GM19043 (cell line): ENCODE results near the gene APOB.
"Not testable (repeated sequence)": the region's sequence is repeated elsewhere in the genome, so short reads cannot be mapped to it uniquely, and the experiment has no call there.

ENCODE experiments used
- ATAC-seq: cut with Tn5 transposase; IDR thresholded peaks from one replicate; pipeline ENCODE4 v1.9.1; 2021; ENCODE audit warnings: low read depth; ENCODE audit not compliant: unreplicated experiment

Gene APOB

DNA sequence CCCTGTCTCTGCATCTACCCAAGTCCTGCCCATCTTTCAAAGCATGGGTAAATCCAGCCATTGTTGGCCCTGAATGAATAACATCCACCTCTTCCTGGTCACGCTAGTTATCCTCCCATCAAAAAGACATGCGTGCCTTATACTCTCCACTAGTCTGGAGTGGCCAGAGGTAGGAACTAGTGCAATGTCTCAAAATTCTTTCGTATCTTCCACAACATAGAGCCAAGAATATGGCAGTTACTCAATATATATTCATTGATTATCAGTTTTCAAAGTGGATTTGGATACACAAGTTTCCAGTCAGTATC, 8.9 kb downstream of the APOB start:
- no peak for ATAC-seq

DNA sequence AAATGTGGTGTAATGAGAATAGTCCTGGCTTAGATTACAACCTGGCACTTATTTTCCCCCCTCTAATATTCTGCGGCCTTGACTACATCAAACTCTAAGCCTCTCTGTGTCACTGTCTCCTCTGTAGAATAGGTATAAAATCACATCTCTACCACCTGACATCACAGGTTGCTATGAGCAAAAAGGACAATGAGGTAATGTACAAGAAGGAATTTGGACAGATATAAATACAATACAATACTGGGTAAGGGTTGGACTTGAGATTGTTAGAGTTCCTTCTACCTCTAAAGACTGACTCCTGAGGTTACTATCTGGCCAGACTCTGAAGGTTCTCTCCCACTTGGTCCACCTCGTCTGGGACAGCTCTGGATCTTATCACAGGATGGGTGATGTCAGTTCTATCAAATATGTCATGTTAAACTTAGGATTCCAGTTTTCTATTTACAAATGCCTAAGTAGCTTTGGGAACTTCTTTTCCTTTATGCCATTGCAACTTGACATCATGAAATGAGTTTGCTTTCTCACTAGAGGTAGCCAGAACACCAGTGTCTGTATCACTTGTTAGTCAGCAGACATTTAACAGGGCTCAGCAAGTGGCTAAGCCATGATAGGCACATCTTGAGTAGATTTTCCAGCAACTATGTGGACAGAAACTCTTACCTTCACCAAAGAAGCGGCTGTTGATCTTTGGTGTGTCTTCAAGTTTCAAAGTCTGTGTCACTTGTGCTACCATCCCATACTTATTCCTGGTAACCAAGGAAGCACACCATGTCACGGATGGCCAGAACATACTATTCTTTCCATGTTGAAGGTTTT, 9.5 kb downstream of the APOB start:
- no peak for ATAC-seq

DNA sequence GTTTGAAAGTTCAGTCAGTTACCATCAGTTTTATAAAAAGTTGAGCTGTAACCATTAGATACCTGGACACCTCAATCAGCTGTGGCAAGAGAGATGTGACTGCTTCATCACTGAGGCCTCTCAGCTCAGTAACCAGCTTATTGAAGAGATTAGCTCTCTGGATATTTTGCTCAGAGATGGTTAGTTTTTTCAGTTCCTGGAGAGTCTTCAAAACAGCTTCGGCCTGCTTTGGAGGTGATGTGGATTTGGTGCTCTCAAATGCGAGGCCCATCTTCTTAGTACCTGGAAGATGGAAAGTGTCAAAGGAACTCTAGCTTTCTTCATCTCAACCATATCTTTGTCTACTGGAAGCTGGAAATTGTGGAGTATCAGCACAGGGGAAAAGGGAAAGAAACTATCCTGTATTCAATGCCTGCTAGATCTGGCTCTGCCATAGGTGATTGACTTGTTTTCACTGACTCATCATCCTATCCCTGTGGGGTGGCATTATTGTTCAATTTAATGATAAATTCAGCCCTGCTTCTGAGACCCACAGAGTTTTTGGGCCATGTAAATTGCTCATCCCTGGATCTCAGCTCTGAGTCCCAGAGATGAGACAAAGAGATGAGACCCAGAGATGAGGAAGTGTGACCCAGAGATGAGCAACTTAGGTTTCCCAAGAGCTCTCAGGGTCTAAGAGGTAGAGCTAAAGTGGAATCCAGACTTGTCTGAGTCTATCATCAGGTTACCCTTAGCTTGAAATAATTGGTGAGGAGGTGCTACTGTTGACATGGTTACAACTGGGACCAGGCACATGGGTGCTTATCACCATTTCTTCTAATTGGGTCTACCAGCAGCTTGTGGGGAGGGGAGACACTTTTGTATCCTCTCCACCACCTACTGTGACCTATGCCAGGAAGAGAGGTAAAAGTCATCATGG, 10.4 kb downstream of the APOB start:
- ATAC-seq, result no peak

DNA sequence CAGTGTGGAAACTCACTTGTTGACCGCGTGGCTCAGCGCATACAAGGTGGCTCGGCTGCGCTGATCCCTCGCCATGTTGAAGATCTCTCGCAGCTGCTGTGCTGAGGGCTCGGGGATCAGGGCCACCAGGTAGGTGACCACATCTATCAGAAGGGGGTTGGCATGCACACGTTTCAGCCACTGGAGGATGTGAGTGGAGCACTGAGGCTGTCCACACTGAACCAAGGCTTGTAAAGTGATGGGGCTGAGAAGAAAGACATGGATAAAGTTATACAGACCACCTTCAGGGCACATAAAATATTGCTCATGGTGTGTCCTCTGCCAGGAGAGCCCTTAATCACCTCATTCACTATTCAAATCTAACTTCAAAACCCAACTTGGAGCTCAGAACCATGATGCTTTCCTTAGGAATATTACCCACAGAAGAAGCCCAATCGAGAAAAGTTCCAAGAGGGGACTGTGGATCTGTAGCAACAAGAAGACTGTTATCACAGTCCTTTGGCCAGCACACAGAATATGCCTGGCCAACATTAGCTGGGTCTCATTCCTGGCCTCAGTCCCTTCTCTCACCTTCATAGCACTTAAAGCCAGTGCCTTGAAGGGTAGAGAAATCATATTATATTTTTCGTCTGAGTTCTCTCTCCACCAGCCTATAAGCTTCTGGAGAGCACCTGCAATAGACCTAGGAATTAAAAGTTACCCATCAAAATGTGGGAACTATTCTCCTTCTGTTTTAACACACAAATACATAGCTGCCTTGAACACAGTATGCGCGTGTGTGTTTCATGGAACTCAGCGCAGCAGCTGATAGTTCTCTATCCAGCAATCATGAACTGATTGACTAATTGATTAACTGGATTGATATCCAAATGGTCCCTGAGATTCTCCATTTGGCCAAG, 11.3 kb downstream of the APOB start:
- no peak for ATAC-seq

DNA sequence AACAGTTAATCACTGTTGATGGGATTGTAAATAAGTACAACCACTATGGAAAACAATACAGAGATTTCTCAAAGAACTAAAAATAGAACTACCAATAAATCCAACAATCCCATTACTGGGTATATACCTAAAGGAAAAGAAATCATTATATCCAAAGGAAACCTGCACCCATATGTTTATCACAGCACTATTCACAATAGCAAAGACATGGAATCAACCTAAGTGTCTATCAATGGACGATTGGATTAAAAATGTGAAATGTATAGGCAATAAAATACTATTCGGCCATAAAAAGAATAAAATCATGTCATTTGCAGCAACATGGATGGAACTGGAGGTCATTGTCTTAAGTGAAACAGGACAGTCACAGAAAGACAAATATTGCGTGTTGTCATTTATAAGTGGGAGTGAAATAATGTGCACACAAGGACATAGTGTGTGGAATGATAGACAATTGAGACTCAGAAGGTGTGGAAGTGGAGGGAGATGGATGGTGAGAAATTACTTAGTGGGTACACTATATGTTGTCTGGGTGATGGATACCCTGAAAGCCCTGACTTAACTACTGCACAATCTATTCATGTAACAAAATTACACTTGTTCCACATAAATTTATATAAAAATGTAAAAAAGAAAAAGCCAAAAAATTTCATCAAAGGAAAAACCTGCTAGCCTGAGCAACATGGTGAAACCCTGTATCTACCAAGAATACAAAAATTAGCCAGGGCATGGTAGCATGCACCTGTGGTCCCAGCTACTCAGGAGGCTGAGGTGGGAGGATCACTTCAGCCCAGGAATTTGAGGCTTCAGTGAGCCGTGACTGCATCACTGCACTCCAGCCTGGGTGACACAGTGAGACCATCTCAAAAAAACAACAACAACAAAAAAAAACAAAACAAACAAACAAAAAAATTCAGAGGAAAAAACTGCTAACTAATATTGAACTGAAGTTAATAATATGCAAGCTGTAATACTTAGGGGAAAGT, 12.6 kb downstream of the APOB start:
- no peak for ATAC-seq

DNA sequence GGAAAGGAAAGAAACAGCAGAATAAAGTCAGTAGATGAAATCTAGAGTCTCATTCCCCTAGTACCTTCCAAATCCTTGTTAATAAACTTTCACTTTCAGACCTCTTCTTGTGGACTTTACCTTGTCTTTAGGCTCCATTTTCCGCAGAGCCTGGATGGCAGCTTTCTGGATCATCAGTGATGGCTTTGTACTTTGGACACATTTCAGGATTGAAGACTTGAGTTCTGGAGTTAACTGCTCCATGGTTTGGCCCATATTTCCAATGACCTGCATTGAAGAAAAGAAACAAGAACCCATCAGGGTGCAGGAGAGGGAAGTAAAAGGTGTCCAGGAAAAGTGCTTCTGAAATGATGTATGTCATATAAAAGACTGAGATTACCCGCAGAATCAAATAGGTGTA, 14.4 kb downstream of the APOB start:
- no peak for ATAC-seq

DNA sequence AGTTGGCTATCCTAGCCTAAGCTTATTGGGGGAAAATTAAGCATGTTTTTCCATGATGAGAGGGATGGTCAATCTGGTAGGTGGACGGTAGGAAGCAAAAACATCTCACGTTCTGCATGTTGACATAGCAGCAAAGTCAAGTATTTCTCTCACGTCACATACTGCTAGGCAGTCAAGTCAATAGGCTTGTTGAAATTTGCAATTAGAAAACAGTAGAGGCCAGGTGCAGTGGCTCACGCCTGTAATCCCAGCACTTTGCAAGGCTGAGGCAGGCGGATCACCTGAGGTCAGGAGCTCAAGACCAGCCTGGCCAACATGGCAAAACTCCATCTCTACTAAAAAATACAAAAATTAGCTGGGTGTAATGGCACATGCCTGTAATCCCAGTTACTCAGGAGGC, 14.9 kb downstream of the APOB start:
- ATAC-seq, result not testable (repeated sequence)

DNA sequence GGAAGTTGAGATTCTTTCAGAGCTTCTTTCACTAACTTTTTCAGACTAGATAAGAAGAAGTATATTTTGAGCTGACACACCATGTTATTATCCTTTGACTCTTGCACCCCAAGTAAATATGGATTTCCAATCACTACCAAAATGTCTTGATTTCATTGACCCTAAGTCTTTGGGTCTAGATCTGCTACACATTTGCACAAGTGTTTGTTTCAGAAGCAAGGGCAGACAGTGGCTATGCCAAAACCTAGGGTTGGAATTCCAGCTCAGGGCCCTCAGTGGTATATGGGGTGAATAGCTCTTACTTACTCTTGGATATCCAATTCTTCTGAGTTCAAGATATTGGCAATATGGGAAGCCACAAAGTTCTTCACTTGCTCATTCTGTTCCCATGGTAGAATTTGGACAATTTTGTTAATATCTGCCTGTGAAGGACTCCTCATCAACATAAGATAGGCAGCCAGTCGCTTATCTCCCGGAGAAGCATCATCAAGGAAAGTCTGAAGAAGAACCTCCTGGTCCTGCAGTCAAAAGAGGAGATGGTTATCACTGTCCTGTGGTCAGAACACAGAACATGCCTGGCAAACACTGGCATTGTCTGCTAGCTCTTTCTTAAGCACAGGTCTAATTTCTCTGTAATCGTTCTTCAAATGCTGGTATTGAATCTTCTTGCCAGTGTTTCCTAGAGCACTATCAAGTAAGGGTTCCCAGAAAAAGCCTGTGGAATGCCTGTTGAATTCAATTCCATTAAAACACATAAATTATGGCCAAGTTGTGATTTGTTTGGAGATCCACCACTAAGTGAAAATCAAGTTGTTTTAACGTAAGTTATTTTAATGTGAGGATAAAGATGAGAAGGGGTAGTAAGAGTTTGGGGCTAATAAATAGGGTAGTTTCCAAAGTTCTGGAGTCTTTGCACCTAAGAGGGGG, 15.6 kb downstream of the APOB start:
- no peak for ATAC-seq

DNA sequence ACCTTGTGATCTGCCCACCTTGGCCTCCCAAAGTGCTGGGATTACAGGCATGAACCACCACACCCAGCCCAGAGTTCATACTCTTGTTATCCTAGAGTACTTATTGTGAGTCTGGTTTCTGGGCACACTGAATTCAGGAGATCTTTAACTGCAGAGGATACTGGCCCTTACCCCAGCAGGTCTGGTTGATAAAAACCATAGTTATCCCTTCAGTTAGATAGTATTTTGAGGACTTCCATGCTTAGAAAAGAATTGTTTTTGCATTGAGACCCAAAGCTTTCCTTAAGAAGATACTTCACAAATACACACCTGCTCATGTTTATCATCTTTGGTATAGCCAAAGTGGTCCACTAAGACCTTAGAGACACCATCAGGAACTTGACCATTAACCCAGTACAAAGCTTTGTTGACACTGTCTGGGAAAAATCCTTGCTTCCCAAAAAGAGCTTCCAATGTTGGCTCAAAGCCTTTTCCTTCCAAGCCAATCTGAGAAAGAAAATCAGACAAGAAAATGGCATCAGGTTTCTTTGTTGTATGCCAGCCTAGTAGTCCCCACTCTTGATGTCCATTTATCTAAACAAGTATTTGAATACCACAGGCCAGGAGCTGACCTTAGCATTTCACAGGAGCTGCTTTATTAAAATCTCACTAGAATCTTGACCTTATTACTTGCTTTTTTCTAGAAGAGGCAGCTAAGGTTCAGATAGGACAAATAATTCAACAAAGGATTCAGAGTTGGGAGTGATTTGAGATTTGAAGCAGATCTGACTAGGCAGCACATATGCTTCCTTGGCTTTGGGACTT, 17.2 kb downstream of the APOB start:
- no peak for ATAC-seq

DNA sequence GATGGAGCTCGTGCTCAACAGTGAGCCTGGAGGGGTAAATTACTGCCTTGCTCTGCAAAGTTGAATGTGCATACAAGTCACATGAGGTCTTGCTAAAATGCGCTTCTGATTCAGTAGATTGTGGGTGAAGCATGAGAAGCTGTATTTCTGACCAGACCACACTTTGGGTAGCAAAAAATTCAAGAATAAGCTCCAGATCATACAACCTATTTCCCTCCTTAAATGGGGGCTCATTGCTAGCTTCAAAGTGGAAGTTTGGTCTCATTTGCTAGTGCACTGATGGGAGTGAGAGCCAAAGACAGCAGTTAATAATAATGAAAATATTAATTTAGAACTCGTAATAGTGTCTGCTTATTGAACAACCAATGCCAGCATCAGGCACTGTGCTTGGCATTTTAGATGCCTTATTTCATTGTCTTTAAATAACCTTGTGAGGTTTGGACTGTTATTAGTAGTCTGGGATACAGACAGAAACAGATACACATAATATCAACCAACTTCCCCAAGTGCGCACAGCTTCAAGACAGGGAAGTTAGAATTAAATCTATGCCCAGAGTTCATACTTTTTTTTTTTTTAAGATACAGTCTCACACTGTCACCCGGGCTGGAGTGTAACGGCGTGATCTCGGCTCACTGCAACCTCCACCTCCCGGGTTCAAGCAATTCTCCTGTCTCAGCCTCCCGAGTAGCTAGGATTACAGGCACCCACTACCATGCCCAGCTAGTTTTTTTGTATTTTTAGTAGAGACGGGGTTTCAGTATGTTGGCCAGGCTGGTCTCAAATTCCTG, 18.0 kb downstream of the APOB start:
- ATAC-seq, result no peak

DNA sequence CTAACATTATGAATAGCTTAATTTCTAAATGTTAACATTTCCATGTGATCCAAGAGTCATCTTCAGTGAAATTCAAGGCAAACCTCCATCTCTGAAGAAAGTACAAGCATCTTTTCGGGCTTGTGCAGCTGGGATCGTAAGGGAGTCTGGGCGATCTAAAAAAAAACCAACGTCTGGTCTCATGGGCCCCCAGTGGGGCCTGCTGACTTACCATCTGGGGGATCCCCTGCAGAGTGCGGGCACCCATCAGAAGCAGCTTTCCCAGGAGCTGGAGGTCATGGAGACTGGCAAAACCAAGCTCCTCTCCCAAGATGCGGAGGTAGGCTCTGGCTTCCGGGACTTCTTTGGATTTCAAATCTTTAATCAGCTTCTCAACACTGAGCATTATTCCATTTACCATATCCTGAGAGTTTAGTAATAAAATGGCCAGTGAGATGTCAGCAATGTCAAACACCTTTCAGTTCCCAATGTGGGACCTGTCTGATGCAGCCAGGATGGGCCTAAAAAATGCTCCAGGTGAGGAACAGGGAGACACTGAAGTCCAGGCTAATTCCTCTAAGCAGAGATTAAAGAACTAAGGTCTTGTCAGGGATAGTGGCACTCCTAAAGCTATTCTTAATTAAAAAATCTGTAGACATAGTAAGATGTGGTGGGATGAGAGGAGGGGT, 19.0 kb downstream of the APOB start:
- no peak for ATAC-seq

DNA sequence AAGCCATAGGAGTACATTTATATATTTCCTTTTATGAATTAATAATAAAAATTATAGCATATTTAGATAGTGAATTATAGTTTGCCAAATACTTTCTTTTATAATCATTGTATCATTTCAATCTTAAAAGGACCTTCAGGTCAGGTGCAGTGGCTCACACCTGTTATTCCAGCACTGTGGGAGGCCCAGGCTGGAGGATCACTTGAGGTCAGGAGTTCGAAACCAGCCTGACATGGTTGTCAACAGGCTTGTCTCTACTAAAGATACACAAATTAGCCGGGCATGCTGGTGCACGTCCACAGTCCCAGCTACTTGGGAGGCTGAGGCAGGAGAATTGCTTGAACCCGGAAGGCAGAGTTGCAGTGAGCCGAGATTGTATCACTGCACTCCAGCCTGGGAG, 19.7 kb downstream of the APOB start:
- ATAC-seq, result no peak

DNA sequence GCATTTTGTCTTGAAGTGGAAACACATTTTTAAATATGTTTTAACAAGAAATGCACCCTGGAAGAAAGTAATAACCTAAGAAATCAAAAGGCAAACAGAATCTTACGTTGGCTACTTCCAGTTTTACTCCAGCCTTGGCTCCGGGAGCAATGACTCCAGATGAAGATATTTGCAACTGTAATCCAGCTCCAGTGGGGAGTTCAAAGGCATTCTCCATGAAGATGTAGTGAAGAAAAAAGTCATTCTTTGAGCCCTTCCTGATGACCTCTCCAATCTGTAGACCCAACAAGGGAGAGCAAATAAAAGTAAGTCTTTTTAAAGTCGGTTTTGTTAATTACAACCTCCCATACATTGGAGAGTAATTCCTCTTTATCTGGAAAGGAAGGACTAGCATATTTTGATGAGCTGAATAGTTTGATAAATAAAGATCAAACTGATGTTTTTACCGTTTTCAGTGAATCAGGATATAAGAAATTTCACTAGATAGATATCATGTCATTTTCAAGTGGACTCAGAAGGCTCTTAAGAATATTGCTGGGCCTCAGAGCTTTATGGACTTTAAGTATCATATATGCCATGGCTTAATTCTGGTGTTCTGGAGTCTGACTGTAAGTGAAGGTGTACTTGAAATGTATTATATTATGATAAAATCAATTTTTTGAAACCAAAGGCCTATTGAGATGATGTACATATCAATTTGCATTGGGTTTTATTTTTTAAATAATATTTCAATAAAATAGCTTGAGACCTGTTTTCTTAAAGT, 20.3 kb downstream of the APOB start:
- ATAC-seq, result no peak

DNA sequence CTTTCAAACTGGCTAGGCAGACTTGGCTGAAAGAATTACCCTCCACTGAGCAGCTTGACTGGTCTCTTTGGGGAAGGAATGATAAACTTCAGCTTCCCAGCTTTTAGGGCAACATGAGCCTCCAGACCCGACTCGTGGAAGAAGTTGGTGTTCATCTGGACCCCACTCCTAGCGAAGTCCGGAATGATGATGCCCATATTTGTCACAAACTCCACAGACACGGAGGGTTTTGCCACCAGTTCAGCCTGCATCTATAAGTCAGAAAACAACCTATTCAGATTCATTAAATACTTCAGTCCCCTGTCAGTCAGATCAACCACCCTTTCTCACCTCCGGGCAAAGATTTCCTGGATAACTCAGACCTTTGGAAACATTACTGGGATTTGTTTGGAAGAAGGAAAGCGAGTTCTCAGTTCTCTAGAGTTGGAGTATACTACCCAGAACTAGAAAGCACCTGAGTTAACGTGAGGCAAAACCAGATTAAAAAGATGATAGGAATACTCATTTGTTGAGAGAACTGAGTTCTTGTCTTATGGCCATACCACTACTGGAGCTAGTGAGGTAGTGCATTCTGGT, 21.0 kb downstream of the APOB start:
- ATAC-seq, result no peak

DNA sequence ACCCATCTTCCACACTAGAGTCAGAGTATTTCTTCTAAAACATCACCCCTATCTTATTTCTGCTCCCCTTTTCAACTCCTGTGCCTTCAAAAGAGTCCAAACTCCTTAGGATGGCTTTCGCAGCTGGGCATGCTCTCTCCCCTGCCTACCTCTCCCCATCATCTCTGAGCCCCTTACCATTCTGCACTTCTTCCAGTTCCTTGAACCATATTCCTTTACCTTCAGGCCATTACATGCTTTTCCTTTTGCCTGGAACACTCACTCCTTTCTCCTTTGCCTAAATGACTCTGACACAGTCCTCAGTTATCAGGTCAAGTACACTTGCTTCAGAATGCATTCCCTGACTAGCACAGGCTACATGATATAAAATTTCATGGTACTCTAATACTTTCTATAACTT, 22.4 kb downstream of the APOB start:
- ATAC-seq, result no peak
